Peyer's patch (tissue), 4 donors: ENCODE measurements around the gene ZPBP2. TPM values are rescaled to one million over a fixed set of nuclear protein-coding genes. Genes with fewer than 3 reads are reported as not detected.

Source experiments
- DNase-seq, 3 donors: peaks; one replicate each; pipeline ENCODE4 v3.0.0-alpha.2; 2017 to 2019
- H3K27ac ChIP-seq, 4 donors: fragments of 200-600 bp; sonication (generic); one replicate each; pipeline ENCODE4 v1.5.1; 2016 to 2019
- H3K27me3 ChIP-seq, 2 donors: fragments of 200-600 bp; sonication (generic); one replicate each; pipeline ENCODE4 v1.5.1; 2019
- H3K36me3 ChIP-seq, 3 donors: fragments of 200-600 bp; sonication (generic); one replicate each; pipeline ENCODE4 v1.5.1; 2016 to 2019
- H3K4me1 ChIP-seq, 4 donors: fragments of 200-600 bp; sonication (generic); one replicate each; pipeline ENCODE4 v1.5.1; 2016 to 2019
- H3K4me3 ChIP-seq, 4 donors: fragments of 200-600 bp; sonication (generic); 1 replicate in 3 of 4; 2 replicates in 1 of 4; pipeline ENCODE4 v1.5.1; 2016 to 2019; ENCODE audit warnings: mild to moderate bottlenecking in 1 of 4
- H3K9me3 ChIP-seq, 4 donors: fragments of 200-600 bp; sonication (generic); one replicate each; pipeline ENCODE4 v1.5.1; 2016 to 2019; ENCODE audit warnings: mild to moderate bottlenecking in 1 of 4
- CTCF ChIP-seq, 6 experiments: fragments of 450-650 bp in 4 of 6; fragments of 200-600 bp in 2 of 6; sonication (generic) in 1 of 6; IDR thresholded peaks; one replicate each; pipeline ENCODE4 v1.5.1; 2017 to 2019; ENCODE audit warnings: antibody characterized with exemption in 6 of 6, mild to moderate bottlenecking in 3 of 6, moderate library complexity in 1 of 6
- POLR2A ChIP-seq, 2 donors: fragments of 450-650 bp; IDR thresholded peaks; one replicate each; pipeline ENCODE4 v1.5.1; 2017; ENCODE audit warnings: antibody characterized with exemption in 2 of 2, mild to moderate bottlenecking in 2 of 2, moderate library complexity in 2 of 2
- total RNA-seq, 4 donors: library from RNA; depleted of rRNA; stranded (reverse); fragments of >200 nt; gene quantifications; one replicate each; pipeline ENCODE4 v1.1.0, GENCODE V29; 2016

Gene ZPBP2
- total RNA-seq, 4 donors from 2014 or later, result not detected

- H3K27me3 ChIP-seq, result no peaks in the 10 kb centered on the region
- H3K27ac ChIP-seq, result no peak overlapping the region
- no peak overlapping the region for H3K4me3 ChIP-seq
- no peak for DNase-seq
- no peaks in the 10 kb centered on the region for H3K36me3 ChIP-seq
- H3K9me3 ChIP-seq, result peaks cover 0 to 6% (median 3%) of the 10 kb centered on the region in 4 donors
- H3K4me1 ChIP-seq, result no peaks in the 10 kb centered on the region
- TF ChIP-seq CTCF (IDR thresholded peaks at IDR 0.05) (no peak), POLR2A (IDR thresholded peaks at IDR 0.05) (no peak)
Measured at GRCh38 chr17:39835038-39835786, 32.8 kb upstream of the ZPBP2 start.

GRCh38 chr17:39836117-39836516 is 31.9 kb upstream of the ZPBP2 start:
- TF ChIP-seq POLR2A (IDR thresholded peaks at IDR 0.05), result no peak
- no peak for TF ChIP-seq CTCF (IDR thresholded peaks at IDR 0.05)
- Histone ChIP-seq H3K36me3 (no peaks in the 10 kb centered on the region), H3K27ac (no peak overlapping the region), H3K27me3 (no peaks in the 10 kb centered on the region), H3K4me1 (no peaks in the 10 kb centered on the region), H3K4me3 (no peak overlapping the region), H3K9me3 (peaks cover 0 to 6% (median 3%) of the 10 kb centered on the region in 4 donors)
- DNase-seq, result no peak

GRCh38 chr17:39838057-39838456 is 29.9 kb upstream of the ZPBP2 start:
- Histone ChIP-seq H3K27ac (no peak overlapping the region), H3K36me3 (no peaks in the 10 kb centered on the region), H3K9me3 (peaks cover 0 to 6% (median 3%) of the 10 kb centered on the region in 4 donors), H3K4me1 (no peaks in the 10 kb centered on the region), H3K4me3 (no peak overlapping the region), H3K27me3 (no peaks in the 10 kb centered on the region)
- TF ChIP-seq CTCF (IDR thresholded peaks at IDR 0.05), result no peak
- DNase-seq, result no peak

DNA sequence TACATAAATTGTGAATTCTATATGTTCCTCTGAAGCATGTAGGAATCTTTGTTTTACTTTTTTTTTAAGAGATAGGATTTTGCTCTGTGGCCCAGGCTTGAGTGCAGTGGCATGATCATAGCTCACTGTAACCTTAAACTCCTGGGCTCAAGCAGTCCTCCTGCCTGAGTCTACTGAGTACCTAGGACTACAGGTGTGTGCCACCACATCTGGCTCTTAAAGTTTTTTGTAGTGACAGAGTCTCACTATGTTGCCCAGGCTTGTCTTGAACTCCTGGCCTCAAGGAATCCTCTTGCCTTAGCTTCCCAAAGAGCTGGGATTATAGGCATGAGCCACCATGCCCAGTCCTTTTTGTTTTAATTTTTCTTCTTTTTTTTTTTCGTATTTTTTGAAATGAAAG is 29.2 kb upstream of the ZPBP2 start:
- no peaks in the 10 kb centered on the region for H3K4me1 ChIP-seq
- DNase-seq, result no peak
- no peak overlapping the region for H3K27ac ChIP-seq
- TF ChIP-seq POLR2A (IDR thresholded peaks at IDR 0.05) (no peak), CTCF (IDR thresholded peaks at IDR 0.05) (no peak)
- H3K27me3 ChIP-seq, result no peaks in the 10 kb centered on the region
- H3K9me3 ChIP-seq, result peaks cover 0 to 6% (median 3%) of the 10 kb centered on the region in 4 donors
- no peak overlapping the region for H3K4me3 ChIP-seq
- H3K36me3 ChIP-seq, result no peaks in the 10 kb centered on the region

- H3K4me1 ChIP-seq, result no peaks in the 10 kb centered on the region
- TF ChIP-seq POLR2A (IDR thresholded peaks at IDR 0.05) (no peak), CTCF (IDR thresholded peaks at IDR 0.05) (no peak)
- no peak overlapping the region for H3K4me3 ChIP-seq
- peaks cover 0 to 6% (median 3%) of the 10 kb centered on the region in 4 donors for H3K9me3 ChIP-seq
- H3K36me3 ChIP-seq, result no peaks in the 10 kb centered on the region
- H3K27me3 ChIP-seq, result no peaks in the 10 kb centered on the region
- no peak overlapping the region for H3K27ac ChIP-seq
- DNase-seq, result no peak
Measured at GRCh38 chr17:39841134-39841683, 26.8 kb upstream of the ZPBP2 start.
